SK-N-SH (cell line): ENCODE data around the gene SNX24.

Source experiments
- POLR2AphosphoS5 ChIP-seq: IDR thresholded peaks from 2 replicates; pipeline ENCODE4 v1.6.1; 2012; ENCODE audit warnings: low read depth, low read length
- RAD21 ChIP-seq: IDR thresholded peaks from 2 replicates; pipeline ENCODE4 v1.6.1; 2012; ENCODE audit warnings: mild to moderate bottlenecking, low read length
- TF ChIP-seq, protein P1 (sequence below): IDR thresholded peaks from 2 replicates; pipeline ENCODE4 v1.4.0; 2012; ENCODE audit warnings: low read depth
- TF ChIP-seq, protein P2 (sequence below): fragments of 200-600 bp; sonication (generic); IDR thresholded peaks from 2 replicates; pipeline ENCODE4 v1.6.1; 2017; ENCODE audit warnings: antibody characterized with exemption, mild to moderate bottlenecking, moderate library complexity

DNA sequence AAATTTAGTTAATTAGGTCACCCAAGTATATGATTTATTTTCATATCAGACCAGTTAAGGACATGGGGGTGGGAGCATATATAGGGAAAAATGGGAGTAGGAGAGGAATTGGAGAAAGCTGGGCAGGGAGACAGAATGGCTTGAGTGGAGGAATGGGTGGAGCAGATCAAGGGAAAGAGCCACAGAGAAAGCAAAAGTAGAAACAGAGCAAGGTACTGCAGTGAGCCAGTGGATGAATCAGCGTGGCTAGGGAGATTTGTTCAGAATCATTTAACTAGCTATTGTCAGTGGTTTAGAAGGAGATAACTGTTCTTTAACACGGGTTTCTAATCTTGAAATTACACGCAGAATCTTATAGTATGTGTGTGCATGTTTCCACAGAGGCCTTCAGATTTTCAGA, 37.4 kb downstream of the SNX24 start:
- TF ChIP-seq, protein P1, sequence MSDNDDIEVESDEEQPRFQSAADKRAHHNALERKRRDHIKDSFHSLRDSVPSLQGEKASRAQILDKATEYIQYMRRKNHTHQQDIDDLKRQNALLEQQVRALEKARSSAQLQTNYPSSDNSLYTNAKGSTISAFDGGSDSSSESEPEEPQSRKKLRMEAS = no peak
- TF ChIP-seq, protein P2, sequence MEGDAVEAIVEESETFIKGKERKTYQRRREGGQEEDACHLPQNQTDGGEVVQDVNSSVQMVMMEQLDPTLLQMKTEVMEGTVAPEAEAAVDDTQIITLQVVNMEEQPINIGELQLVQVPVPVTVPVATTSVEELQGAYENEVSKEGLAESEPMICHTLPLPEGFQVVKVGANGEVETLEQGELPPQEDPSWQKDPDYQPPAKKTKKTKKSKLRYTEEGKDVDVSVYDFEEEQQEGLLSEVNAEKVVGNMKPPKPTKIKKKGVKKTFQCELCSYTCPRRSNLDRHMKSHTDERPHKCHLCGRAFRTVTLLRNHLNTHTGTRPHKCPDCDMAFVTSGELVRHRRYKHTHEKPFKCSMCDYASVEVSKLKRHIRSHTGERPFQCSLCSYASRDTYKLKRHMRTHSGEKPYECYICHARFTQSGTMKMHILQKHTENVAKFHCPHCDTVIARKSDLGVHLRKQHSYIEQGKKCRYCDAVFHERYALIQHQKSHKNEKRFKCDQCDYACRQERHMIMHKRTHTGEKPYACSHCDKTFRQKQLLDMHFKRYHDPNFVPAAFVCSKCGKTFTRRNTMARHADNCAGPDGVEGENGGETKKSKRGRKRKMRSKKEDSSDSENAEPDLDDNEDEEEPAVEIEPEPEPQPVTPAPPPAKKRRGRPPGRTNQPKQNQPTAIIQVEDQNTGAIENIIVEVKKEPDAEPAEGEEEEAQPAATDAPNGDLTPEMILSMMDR = no peak
- no peak for TF ChIP-seq RAD21
- no peak for TF ChIP-seq POLR2AphosphoS5
